Measurements from ENCODE around the gene EIF4G1. TPM values are rescaled to one million over a fixed set of nuclear protein-coding genes. Genes with fewer than 3 reads are reported as not detected.

EIF4G1 gene
- total RNA-seq, 2 experiments from 2014 or later = 693 to 706 TPM

DNA sequence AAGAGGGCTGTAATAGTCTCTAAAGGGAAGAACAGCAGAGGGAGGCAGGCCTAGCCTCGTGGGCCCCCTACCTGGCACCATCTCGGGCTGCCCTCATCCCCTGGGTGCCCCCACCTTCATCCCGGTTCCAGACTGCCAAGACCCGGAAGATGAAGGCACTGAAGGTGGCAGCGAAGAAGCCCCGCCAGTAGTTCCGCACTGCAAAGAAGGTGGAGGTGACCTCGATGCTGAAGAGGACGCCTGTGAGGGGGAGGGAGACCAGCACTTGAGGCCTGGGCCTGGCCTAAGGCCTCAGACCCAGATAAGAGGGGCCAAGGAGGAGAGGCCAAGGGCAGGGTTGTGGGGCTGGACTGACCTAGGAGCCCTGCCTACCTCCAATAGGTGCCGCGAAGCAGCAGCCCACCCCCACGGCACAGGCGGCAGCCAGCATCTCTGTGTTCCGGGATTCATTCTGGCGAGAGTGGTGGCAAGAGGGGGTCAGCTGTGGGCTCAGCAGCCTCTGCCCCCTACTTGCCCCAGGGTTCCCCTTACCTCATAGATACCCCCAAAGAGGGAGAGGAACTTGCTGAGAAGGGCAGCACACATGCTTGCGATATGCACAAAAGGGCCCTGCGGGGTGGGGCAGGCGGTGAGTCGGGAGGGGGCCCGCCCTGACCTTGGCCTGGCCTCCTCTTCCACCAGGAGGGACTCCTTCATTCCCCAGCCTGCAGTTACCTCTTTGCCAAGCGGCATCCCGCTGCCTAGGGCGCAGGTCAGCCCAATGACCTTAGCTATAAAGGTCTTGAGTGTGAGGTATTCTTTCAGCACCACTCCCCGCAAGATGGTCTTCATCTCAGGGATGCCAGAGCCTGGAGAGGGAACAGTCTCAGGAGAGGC is 43.1 kb downstream of the EIF4G1 start:
- ChIA-PET POLR2A (no interaction called here), CTCF (no interaction called here)

DNA sequence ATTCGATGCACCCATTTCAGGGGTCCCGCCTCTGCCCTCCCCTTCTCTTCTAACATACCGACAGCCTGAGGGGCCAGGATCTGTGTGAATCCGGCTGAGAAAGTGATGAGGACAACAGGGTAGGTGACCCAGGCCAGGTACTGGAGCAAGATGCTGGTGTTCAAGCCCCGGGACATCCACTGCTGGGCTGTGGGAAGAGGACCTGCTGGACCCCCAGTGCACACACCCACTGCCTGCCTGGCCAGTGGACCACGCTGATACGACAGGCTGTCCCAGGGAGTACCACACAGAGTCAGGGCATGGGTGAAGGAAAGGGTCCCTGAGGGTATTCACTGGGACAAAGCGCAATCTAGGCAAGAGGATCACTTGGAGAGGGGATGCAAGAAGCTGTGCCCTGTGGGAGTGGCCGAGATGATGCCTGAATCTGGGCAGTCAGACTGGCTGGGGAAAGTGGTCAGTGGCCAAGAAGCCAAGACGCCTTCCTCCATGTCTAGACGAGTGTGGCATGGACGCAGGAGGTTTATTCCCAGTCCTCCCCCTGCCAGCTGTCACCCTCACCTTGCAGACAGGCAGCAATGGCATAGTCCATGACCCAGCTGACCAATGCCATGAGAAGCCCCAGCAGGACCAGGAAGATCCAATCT is 43.8 kb downstream of the EIF4G1 start:
- ChIA-PET POLR2A (no interaction called here), CTCF (interaction anchor here (1.2 kb wide), 1 partner anchor 11 kb away, joined by 3 read pairs; no protein-coding TSS in a partner anchor)

DNA sequence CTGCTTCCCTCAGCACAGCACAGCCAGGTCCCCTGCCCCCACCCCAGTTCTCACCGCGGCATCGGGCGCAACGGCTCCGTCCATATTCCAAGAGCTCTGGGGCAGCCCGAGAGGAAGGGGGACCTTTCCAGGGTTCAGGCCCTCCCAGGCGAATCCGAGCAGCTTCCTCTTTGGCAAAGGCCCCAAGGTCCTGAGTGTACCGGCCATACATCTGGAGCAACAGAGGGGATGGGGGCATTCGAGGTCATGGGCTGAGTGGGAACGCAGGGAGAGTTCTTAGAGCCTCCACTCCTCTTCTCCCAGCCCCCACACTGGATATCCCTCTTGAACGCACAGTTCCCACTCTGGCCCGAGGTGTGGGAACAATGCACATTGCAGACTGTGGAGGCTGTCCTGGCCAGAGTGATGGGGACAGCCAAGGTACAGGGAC is 44.5 kb downstream of the EIF4G1 start:
- CTCF ChIA-PET = interaction anchor here (1.2 kb wide), 1 partner anchor 12 kb away, joined by 3 read pairs; no protein-coding TSS in a partner anchor
- POLR2A ChIA-PET = no interaction called here

DNA sequence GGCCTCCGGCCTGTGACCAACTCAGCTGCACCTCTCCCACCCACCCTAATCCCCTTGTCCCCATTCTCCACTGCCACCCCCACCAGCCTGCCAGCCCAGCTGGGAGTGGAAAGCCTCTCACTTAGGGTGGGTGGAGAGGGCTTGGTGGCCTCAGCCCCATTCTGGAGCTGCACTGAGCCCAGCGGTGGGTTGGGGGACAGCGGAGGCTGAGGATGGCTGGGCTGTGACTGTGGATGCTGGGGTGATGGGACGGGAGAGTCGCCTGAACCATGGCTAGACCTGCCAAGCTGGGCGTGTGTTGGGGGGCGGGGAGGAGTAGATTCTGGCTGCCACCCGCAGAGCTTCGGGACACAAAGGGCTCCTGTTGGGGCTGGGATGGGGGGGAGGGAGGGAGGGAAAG is 45.2 kb downstream of the EIF4G1 start:
- POLR2A ChIA-PET = no interaction called here
- CTCF ChIA-PET = interaction anchor here (1.2 kb wide), 1 partner anchor 110 kb away, joined by 3 read pairs; the partner anchor contains the start of gene EEF1AKMT4

DNA sequence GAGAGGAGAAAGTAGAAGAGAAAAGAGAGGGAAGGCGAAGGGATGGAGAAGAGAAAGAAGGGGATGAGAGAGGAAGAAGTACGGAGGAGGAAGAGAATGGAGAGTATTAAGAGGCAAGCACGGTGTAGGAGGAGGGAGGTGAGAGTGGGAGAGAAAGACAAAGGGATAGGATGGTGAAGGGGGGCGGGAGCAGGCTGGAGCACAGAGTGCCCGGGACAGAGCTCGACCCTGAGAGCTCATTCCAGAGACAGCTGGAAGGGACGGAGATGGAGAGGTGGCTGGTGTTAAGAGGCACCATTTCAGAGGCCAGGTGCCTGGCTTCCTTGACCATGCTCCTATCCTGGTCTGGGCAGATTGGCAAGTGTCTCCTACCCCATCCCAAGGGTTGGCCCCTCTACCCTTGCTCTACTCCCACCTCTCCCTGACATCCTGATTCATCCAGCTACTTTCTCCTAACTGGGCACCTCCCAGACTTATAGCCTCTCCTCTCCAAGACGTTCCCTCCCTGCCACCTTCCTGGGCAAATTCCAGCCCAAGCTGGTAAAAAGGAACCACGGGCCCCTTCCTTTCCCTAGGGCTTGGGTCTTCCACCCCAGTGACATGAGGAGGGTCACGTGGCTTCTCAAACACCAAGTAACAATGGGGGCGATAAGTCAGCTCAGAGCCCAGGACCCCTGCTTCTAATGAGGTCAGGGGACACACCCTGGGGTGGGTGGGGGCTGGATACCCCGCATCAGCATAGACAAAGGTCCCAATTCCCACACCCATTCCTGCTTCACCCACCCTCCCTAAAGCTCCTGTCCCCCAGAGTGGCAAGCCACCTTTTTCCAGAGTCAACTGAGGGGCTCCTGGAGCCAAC is 45.9 kb downstream of the EIF4G1 start:
- CTCF ChIA-PET = interaction anchor here (1.2 to 2.0 kb wide), 2 partner anchors 19 to 111 kb away, joined by 3 to 5 read pairs; partner anchors contain the start of gene EEF1AKMT4

DNA sequence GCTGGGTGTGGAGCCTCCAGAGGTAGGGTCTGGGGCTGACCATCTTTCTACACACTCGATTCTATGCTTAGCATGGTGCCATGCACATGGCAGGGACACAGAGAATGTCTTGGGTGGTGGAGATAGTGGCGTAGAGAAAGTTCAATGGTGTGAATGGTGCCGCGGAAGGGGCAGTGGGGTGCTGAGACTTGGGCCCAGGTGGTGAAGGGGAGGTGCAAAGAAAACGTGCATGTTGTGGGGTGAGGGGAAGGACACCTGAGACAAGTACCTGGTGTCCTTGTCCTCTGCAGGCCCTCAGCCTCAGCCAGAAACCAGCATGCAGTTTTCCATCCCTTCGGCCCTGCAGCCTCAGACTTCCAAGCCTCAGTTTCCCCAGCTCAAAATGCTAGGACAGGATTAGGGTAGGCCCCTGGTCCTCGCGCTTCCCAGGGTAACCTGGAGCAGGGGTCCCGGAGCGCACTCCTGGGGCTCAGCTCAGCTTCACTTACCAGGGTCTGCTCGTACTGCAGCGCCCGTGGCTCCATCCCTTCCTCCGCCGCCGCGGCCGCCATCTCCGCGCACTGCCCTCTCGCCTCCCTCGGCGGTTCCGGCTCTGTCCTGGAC is 46.6 kb downstream of the EIF4G1 start:
- CTCF ChIA-PET = interaction anchor here (1.2 to 2.0 kb wide), 2 partner anchors 20 to 111 kb away, joined by 3 to 5 read pairs; partner anchors contain the start of gene EEF1AKMT4
- POLR2A ChIA-PET = interaction anchor here (0.7 kb wide), 1 partner anchor 22 kb away, joined by 3 read pairs; no protein-coding TSS in a partner anchor

More for the DNA sequence above, 45.9 kb downstream of the EIF4G1 start:
- POLR2A ChIA-PET = interaction anchor here (0.7 kb wide), 1 partner anchor 21 kb away, joined by 3 read pairs; no protein-coding TSS in a partner anchor

GRCh38 chr3:184361532-184361931 is 47.1 kb downstream of the EIF4G1 start, which contains the start of the genes CLCN2 and POLR2H:
Gene CLCN2 (minus strand): TSS chr3:184361605. CDS start chr3:184361479, 126 bp downstream.
Gene POLR2H (plus strand): TSS chr3:184361710. CDS start chr3:184363493, 1,783 bp downstream.
- POLR2A ChIA-PET = interaction anchor here (1.0 kb wide), 1 partner anchor 45 kb away, joined by 3 read pairs; no protein-coding TSS in a partner anchor
- CTCF ChIA-PET = interaction anchor here (0.8 to 2.1 kb wide), 5 partner anchors 8 to 151 kb away, joined by 3 to 9 read pairs (median 4); no protein-coding TSS in a partner anchor

DNA sequence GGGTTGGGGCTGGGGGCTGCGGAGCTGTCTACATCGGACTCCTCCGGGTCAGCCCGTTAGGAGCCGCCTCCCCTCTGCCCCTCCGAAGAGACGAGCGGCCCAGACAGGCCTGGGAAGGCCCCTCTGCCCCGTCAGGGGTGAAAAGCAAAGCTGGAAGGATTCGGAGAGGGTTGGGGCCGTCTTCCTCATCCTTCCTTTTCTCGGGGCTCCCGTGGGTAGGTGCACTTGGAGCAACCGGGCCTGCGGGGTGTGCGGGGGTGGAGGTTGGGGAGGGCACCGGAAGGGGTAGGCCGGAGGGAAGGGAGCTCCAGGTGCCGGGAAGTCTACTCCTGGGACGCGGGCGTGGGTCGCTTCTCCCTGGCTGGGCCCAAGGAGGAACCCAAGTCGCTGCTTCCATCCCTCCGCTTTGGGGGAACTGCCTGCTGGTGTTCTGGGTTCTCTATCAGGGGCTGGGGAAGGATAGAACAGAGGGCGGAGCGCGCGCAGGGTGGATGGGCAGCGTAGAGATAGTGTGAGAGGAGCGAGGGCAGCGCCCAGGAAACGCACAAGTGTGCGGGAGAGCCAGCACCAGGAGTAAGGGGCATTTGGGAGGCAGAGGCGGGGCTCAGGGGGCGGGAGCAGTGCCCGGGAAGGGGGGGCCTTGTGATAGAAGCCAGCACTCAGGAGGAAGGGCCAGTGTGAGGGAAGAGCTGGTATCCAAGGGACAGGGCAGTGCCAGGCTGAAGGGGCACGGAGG is 47.7 kb downstream of the EIF4G1 start:
- CTCF ChIA-PET = interaction anchor here (0.7 to 2.1 kb wide), 8 partner anchors 8 to 182 kb away, joined by 3 to 9 read pairs (median 4); partner anchors contain the start of gene EEF1AKMT4
- POLR2A ChIA-PET = interaction anchor here (0.6 to 1.0 kb wide), 3 partner anchors 11 to 46 kb away, joined by 3 read pairs; no protein-coding TSS in a partner anchor

DNA sequence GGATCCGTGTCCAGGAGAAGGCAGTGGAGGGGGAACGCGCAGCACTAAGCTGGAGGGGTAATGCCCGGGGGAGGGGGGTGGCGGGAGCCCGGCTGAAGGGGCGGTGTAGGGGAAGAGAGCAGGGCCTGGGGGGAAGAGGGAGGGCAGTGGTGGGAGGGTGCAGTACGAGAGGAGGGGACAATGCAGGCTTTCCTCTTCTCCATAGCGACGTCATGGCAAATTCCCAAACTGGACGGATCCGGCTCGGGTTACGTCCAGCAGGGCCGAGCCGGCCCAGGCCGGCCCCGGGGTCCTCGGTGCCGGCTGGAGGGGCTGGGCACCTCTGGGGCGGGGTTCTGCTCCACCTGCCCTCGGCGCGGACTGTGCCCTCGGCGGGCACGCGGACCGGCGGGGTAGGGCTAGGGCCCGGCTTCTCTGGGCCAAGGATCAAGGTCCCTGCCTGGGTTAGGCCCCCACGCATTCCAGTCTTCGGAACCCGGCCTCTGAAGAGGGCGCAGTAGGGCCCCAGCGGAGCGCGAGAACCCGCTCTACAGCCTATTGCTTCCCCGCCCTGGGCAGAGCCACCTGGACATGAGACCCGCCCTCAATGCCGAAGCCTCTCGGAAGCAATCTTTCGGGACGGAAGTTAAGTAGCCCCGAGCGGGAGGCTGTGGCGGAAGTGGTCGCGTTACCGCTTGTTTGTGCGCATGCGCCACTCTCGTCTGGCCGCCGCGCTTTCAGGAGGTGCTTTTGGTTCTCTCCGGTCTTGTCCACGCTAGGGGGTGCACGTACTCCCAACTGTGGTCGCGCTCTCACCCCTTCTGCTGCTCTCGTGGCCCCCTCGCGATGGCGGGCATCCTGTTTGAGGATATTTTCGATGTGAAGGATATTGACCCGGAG is 48.5 kb downstream of the EIF4G1 start:
- ChIA-PET CTCF (interaction anchor here (0.7 to 2.1 kb wide), 6 partner anchors 9 to 181 kb away, joined by 3 to 9 read pairs (median 4); partner anchors contain the start of gene EEF1AKMT4), POLR2A (interaction anchor here (0.6 to 1.0 kb wide), 4 partner anchors 10 to 46 kb away, joined by 3 read pairs; no protein-coding TSS in a partner anchor)

GRCh38 chr3:184366619-184367289 is 52.3 kb downstream of the EIF4G1 start:
- ChIA-PET CTCF (interaction anchor here (0.6 kb wide), 1 partner anchor 13 kb away, joined by 3 read pairs; no protein-coding TSS in a partner anchor), POLR2A (interaction anchor here (0.7 kb wide), 1 partner anchor 18 kb away, joined by 4 read pairs; no protein-coding TSS in a partner anchor)

- POLR2A ChIA-PET = no interaction called here
- CTCF ChIA-PET = interaction anchor here (0.5 kb wide), 1 partner anchor 80 kb away, joined by 4 read pairs; no protein-coding TSS in a partner anchor
Observed at GRCh38 chr3:184368116-184368515, 53.7 kb downstream of the EIF4G1 start.

DNA sequence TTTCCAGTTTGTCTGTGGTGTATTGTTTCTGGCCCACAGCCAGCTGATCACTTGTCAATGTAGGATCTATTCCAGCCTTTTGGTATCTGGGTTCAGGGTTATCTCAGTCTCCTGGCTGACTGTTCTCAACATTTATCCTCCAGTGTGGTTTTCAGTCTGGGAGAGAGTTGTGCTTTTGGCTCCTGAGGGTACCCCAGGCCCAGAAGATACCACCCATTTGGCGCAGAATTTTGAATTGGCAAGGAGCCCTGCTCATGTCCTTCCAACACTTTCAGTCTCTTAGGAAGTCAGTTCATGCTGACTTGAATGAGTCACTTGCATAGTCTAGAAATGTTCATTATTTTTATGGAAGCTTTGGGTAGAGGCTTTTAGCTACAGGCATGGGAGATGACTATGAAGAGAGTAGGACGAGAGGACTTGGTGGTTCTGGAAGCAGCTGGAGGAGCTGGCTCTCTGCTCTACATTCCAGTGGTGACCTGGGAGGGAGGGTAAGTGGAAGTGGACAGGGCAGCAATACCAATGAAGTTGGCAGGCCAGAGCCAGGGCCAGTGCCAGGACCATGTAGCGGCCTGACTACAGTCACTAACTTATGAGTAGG is 54.3 kb downstream of the EIF4G1 start:
- CTCF ChIA-PET = interaction anchor here (0.5 kb wide), 1 partner anchor 81 kb away, joined by 4 read pairs; no protein-coding TSS in a partner anchor
- POLR2A ChIA-PET = no interaction called here

- ChIA-PET CTCF (interaction anchor here (0.6 to 2.0 kb wide), 9 partner anchors 9 to 178 kb away, joined by 3 to 13 read pairs (median 5); partner anchors contain the start of genes CLCN2 and POLR2H), POLR2A (interaction anchor here (0.5 kb wide), 1 partner anchor 143 kb away, joined by 3 read pairs; no protein-coding TSS in a partner anchor)
Observed at GRCh38 chr3:184371570-184372018, 57.2 kb downstream of the EIF4G1 start.

DNA sequence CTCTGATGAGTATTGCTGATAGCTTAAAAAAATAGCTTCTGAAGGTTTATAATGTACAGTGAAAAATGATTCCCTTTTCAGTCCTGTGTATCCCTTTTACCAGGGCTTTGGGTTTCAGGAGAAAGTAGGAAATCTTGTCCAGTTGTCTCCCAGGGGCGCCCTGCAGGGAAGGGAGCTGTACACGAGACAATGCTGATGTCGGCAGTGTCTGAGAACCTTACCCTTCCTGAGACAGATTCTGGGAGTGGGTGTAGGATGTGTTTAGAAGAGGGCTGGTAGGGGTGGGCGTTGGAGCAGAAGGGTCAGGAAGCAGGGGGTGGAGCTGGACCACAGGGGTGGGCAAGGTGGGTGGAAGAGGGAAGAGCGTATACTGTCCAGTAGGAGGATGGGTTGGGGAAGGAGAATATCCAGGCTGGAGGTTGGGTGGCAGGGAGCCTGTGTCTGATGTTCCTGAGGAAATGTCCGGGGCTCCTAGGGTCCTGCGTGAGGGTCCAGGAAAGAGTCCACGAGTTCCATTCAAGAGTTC is 58.0 kb downstream of the EIF4G1 start:
- ChIA-PET CTCF (interaction anchor here (1.1 to 2.0 kb wide), 7 partner anchors 10 to 169 kb away, joined by 4 to 13 read pairs (median 7); partner anchors contain the start of genes CLCN2 and POLR2H), POLR2A (no interaction called here)
